WERI-Rb-1 (cell line): ENCODE results near the gene RAB43.

Source experiments
- DNase-seq: peaks from one replicate; pipeline ENCODE4 v3.0.0-alpha.2; 2020
- H3K27ac ChIP-seq: fragments of 250-450 bp; sonication (Bioruptor Pico); 2 replicates; pipeline ENCODE4 v1.5.1; 2020; ENCODE audit warnings: mild to moderate bottlenecking, moderate library complexity
- H3K27me3 ChIP-seq: fragments of 250-450 bp; sonication (Bioruptor Pico); 2 replicates; pipeline ENCODE4 v1.5.1; 2021; ENCODE audit warnings: mild to moderate bottlenecking, low read depth, moderate library complexity; ENCODE audit not compliant: insufficient read depth, severe bottlenecking
- H3K36me3 ChIP-seq: fragments of 250-450 bp; sonication (Bioruptor Pico); 2 replicates; pipeline ENCODE4 v1.5.1; 2020; ENCODE audit warnings: mild to moderate bottlenecking, moderate library complexity
- H3K4me3 ChIP-seq: 2 replicates; pipeline ENCODE4 v1.5.1; 2011; ENCODE audit warnings: low read depth, mild to moderate bottlenecking, control low read depth, low read length
- H3K9me3 ChIP-seq: fragments of 250-450 bp; sonication (Bioruptor Pico); 2 replicates; pipeline ENCODE4 v1.5.1; 2021; ENCODE audit warnings: mild to moderate bottlenecking, moderate library complexity; ENCODE audit not compliant: severe bottlenecking
- CTCF ChIP-seq: IDR thresholded peaks from 2 replicates; pipeline ENCODE4 v1.5.1; 2011; ENCODE audit warnings: low read depth, mild to moderate bottlenecking, control low read depth, inconsistent platforms, low read length

The RAB43 gene

GRCh38 chr3:129131465-129132088 lies 10.0 kb upstream of the RAB43 start:
- Histone ChIP-seq H3K36me3 (peaks cover 62% of the 10 kb centered on the region), H3K27me3 (no peaks in the 10 kb centered on the region), H3K4me3 (no peak overlapping the region), H3K9me3 (no peaks in the 10 kb centered on the region), H3K27ac (no peak overlapping the region)
- no peak for DNase-seq
- TF ChIP-seq CTCF, result no peak

- Histone ChIP-seq H3K9me3 (no peaks in the 10 kb centered on the region), H3K27ac (no peak overlapping the region), H3K4me3 (no peak overlapping the region), H3K27me3 (no peaks in the 10 kb centered on the region), H3K36me3 (peaks cover 61% of the 10 kb centered on the region)
- no peak for DNase-seq
- no peak for TF ChIP-seq CTCF
These were observed 8.7 kb upstream of the RAB43 start for GRCh38 chr3:129130291-129130813.

- DNase-seq, result no peak
- Histone ChIP-seq H3K9me3 (no peaks in the 10 kb centered on the region), H3K4me3 (no peak overlapping the region), H3K27ac (no peak overlapping the region), H3K36me3 (peaks cover 43% of the 10 kb centered on the region), H3K27me3 (no peaks in the 10 kb centered on the region)
- no peak for TF ChIP-seq CTCF
These were observed 7.0 kb upstream of the RAB43 start for GRCh38 chr3:129128357-129129155.

GRCh38 chr3:129126726-129127280 lies 5.2 kb upstream of the RAB43 start:
- H3K9me3 ChIP-seq, result no peaks in the 10 kb centered on the region
- H3K36me3 ChIP-seq, result peaks cover 26% of the 10 kb centered on the region
- no peak for DNase-seq
- no peak overlapping the region for H3K4me3 ChIP-seq
- H3K27ac ChIP-seq, result no peak overlapping the region
- no peaks in the 10 kb centered on the region for H3K27me3 ChIP-seq
- no peak for TF ChIP-seq CTCF

- H3K27me3 ChIP-seq, result no peaks in the 10 kb centered on the region
- H3K9me3 ChIP-seq, result no peaks in the 10 kb centered on the region
- no peak for DNase-seq
- TF ChIP-seq CTCF, result no peak
- H3K36me3 ChIP-seq, result no peaks in the 10 kb centered on the region; the same call in 1 of the 2 replicates
- no peak overlapping the region for H3K4me3 ChIP-seq
- no peak overlapping the region for H3K27ac ChIP-seq
These were observed 1.9 kb upstream of the RAB43 start for GRCh38 chr3:129123314-129124060.
